CD4-positive, alpha-beta T cell treated with Interleukin-4 for 4 hours (primary cell): ENCODE measurements around the gene FCHSD2.
A peak's percentile ranks its signal among the peaks of the same experiment; 100 is the strongest.
"Not testable (repeated sequence)": the region's sequence is repeated elsewhere in the genome, so short reads cannot be mapped to it uniquely, and the experiment has no call there.

Source experiments
- DNase-seq: peaks from one replicate; pipeline ENCODE4 v3.0.0-alpha.2; 2020

Gene FCHSD2

DNA sequence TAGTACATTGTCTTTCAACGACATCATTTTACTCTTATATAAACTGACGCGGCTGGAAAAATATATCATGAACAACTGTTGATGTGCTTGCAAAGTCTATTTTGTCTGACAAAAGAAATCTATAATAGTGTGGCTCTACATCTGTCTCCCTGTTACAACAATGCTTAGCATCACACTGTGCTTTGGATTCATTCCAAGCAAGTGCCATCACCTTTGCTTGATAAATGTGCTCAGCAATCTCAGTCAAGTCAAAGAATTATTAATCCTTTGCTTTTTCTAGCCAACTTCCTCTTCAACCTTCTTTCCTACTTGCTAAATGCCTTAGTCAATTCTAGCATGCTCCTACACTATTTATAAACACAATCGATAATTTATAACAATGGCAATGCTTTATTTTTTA, 140.5 kb downstream of the FCHSD2 start:
- DNase-seq: no peak

DNA sequence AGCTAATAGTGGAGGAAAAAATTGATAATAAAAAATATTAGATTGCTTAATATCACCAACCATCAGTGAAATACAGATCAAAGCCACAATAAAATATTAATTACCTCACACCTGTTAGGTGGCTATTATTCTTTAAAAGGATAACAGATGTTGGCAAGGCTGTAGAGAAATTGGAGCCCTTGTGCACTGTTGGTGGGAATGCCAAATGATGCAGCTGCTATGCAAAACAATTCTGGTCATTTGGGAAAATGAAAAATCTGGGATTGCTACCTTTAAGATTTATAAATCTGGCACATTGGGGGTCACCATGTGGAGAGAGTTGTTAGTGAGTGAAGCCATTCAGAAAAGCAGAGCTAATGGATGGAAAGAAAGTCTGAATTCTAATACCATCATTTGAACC, 143.4 kb downstream of the FCHSD2 start:
- DNase-seq: no peak

DNA sequence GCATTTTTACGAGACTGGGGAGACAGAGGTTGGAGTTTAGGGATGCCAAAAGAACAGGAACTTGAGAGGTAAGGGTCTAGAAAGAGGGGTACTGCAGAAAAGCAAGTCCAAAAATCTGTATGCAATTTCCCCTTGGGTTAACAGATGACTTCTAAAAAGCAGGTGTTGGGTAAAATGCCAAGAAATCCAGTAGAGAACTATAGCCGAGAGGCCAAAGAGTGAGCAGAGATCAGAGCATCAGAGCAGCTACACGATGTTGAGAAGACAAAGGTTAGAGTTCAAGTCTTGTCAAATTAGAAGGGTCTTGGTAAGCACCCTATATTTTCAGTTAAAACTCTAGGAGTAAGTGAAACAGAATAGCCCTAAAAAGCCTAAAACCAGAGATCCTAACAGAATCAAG, 145.2 kb downstream of the FCHSD2 start:
- DNase-seq: no peak

DNA sequence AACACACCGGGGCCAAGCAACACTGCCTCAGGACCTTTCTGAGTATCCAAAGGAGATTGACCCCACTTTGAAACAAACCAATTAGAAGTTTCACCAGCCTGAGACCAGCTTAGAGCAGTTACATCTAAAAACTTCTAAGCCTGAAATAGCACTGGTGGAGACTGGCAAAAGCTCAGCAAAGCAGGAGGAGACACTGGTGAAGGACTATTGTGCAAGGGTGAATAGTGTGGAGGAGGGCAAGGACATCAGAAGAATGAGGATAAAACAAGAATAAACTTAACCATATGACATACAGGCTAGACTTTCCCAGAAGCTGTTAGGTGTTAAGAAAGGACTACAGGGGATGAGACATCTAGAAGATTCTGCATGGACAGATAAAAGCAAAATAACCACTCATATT, 152.4 kb downstream of the FCHSD2 start:
- no peak for DNase-seq

DNA sequence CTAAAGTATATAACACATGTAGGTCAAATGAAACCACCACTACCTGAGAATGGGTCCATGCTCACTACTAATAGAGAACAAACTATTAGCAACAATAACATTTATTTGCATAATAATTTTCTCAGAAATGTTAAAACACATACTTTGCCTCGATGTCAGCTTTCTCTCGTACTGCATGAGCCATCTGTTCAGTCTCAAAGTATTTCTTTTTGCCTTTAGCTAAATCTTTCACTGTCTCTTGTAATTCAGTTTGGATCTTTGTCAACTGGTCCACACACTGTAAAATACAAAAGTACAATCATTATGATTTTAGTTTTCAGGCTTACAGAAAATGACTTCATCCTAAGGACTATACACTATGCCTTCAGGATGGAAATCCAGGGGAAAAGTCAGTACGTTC, 153.3 kb downstream of the FCHSD2 start:
- DNase-seq: no peak

DNA sequence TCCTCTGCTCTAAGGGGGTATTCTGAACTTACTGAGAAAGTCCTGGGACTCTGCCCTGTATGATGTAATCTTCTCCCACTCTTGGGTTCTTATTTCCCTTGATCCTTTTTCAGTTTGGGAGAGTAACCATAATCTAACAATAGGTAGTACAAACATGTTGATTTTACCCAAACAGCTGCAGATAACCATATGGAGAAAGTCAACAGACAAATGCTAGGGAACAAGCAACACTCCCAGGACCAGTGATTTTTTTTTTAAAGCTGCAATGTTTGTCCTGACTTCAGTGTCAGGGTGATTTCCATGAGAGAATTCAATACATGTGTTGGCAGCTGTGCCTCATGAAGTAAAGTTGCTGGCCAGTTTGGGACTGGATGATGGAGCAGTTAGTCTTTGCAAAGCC, 156.5 kb downstream of the FCHSD2 start:
- no peak for DNase-seq

DNA sequence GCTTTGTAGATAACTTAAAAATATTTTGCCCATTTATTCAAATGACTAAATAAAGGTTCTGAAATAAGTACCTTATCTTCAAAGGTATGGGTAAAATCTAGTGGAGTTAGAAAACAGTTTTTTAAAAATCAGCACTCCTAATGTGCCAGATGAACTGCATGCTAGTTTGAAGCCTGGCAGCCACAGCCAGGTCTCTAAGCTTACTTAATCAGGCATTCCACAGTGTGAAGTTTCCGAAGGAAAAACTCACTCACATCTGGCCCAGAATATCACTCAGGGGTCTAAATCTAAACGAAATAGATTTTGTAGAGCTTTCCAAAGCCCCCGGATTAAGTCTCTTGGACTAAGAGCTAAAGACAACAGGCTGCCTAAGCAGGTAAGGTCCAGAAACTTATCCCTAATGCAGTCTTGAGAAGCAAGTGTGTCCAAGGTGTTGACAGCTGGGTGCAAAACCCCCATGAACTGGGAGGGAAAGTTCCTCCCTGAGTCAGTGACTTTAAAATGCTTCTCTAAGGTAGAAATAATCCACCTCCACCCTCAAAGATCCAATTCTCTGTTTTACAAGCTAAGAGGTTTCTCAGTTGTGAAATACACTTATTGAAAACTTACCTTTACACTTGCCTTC, 157.6 kb downstream of the FCHSD2 start:
- no peak for DNase-seq

DNA sequence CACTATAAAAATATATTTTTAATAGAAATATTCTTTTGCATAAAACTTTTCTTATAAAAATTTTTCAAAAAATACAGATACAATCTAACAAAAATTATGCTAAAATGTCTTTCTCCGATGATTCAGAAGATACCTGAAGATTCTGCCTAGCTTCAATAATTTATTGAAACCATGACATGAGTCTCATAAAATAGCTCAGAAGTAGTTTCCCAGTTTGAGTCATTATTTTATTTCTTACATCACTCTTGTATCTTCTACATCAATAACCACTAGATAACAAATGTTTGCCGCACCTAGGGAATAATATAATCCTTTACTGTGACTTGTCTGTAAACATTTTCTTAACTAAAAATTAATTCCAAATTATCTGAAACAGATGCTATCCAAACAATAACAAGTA, 158.6 kb downstream of the FCHSD2 start:
- no peak for DNase-seq

DNA sequence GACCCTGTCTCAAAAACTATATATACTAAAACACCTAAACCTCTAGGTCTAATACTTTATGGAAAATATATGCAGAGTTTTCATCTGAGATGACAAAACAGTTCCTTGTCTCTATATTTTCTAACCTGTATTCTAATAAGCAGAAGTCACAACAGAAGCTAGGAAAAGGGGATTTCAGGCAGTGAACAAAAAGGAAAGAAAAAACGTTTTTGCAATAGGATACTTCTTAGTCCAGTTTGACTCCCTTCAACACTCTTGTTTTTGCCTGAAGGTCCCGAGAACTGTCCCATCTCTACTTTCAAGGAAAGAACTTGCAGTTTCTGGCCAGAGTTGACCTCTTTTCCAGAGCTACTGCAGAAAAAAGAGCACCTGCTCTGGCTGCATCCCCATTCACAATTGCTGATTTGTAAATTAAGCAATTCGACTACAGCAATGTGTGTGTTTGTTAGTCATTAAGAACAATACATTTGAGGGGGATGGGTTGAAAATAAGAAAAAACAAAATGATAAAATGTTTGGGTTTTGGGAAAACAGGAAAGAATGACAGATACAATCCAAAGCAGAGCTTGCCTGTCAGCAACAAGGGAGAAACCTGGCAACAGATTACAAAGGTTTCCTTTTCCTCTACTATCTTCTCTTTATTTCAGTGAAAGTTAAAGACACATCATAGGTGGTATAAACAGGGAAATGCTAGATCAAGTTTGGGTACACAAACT, 160.0 kb downstream of the FCHSD2 start:
- no peak for DNase-seq

DNA sequence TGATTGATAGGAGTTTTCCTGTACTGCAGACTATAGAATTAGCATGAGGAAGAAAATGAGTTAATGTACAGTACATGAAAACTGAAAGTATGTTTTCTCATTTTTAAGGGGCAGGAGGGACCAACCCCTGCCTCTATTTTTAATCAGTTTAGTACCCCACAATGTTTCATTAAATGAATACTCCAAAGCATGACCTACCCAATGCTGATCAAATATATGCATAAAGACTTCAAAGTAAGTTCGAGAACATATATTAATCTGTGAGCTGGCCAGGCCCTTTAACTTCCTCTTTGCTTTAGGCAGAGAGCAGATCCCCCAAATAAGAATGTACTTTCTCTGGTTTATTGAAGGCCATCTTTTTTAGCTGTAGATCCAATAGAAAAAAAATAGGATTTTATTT, 161.0 kb downstream of the FCHSD2 start:
- DNase-seq: no peak

DNA sequence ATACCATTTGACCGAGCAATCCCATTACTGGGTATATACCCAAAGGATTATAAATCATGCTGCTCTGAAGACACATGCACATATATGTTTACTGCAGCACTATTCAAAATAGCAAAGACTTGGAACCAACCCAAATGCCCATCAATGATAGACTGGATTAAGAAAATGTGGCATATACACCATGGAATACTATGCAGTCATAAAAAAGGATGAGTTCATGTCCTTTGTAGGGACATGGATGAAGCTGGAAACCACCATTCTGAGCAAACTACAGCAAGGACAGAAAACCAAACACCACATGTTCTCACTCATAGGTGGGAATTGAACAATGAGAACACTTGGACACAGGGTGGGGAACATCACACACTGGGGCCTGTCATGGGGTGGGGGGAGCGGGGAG, 164.3 kb downstream of the FCHSD2 start:
- not testable (repeated sequence) for DNase-seq

DNA sequence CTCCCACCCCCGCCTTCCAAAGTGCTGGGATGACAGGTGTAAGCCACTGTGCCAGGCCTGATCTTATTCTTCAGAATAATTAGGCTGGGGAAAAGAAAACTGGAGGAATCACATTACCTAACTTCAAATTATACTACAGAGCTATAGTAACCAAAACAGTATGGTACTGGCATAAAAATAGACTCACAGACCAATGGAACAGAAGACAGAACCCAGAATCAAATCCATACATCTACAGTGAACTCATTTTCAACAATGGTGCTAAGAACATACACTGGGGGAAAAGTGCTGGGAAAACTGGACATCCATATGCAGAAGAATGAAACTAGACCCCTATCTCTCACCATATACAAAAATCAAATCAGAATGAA, 165.6 kb downstream of the FCHSD2 start:
- DNase-seq: not testable (repeated sequence)

DNA sequence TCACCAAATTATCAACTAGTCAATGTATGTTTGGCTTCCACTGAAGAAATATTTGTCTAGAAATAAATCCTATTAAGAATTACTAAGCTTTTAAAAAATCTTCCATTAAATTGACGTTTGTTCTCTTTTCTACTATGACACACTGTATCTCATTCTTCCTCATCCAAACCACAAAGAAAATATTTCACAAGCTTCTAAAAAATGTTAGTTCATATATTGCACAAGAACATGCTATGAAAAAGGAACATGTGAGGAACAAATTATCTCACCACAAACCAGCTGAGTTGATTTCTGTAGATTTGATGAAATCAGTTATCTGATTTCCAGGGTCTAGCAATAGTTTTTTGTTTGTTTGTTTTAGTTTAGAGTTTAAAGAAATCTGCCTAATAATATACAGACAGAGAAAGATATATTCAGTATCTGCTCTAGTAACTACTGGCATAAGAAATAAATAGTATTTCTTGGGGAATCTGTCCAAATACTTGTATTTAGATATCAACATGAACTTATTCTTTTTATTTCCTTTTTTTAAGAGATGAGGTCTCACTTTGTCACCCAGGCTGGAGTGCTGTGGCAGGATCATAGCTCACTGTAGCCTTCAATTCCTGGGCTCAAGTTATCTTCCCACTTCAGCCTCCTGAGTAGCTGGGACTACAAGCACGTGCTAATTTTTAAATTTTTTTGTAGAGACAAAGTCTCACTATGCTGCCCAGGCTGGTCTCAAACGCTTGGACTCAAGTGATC, 166.2 kb downstream of the FCHSD2 start:
- DNase-seq: no peak

DNA sequence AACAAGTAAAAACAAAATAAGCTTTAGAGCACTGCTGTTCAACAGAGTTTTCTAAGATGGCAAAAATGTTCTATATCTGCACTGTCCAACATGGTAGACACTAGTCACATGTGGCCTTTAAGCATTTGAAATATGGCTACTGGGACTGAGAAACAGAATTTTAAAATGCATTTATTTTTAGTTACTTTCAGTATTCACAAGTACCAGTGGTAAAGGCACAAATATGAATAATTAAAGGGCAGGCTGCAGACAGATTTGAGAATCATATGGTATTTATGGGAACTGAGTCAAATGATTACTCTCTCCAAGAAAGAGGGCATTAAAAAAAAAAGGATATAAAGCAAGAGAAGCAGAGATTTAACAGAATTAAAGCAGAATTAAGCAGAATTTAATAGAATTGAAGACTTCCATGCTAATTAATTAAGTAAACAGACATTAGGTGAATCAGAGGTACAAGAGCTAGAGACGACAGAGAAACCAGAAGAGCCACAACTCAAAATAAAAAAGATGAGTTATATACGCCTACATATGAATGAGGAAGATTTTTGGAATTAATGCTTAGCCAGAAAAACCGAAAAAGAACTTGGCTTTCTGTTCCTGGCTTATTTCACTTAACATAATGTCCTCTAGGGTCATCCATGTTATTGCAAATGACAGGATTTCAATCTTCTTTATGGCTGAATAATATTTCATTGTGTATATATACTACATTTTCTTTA, 167.5 kb downstream of the FCHSD2 start:
- DNase-seq: no peak

DNA sequence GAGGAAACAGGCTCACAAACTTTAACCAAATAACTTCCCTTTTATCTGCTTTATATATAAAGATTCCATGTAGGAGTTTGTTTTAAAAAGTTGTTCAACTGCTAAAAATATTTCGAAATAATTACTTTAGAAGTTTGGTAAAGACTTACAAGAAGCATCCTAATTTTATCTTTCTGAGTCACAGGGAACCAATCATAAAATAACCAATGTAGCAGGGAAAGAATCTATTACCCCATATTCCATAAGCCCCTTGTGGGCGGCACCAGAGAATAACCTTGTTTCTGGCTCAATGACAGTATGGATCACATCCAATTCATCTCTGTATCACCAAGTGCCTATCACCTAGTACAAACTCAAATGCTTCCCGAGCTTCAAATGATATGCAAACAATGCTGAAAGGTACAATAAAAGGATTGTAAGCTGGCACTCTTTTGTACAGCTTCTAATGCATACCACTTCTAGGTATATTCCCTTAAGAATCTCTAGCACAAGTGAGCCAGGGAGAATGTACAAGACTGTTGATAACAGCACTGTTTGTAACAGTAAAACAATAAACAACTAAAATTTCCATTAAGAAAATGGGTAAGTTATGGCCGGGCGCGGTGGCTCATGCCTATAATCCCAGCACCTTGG, 169.5 kb downstream of the FCHSD2 start:
- no peak for DNase-seq

DNA sequence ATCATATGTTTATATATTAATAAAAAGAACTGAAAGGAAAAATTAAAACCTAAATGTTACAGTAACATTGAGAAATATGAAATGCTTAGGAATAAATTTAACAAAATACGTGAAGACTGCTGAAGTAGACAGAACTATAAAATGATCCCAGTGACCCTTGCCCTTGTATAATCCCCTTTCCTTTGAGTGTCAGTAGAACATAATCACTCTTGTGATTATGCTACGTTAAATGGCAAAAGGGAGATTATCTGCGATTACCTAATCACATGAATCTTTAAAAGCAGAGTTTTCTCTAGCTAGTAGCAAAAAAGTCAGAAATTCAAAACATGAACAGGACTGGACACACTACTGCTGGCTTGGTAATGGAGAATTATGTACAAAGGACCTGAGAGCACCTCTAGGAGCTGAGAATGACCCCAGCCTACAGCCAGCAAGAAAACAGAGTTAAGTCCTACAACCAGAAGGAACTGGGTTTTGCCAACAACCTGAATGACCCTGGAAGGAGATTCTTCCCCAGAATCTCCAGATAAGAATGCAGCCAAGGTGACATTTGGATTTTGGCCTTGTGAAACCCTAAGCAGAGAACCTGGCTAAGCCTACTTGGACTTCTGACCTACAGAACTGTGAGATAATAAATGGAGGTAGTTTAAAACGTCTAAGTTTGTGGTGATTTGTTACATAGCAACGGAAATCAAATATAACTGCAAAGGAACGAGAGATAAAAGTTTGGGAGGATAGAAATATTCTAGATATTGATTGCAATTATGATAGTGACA, 170.7 kb downstream of the FCHSD2 start:
- no peak for DNase-seq

DNA sequence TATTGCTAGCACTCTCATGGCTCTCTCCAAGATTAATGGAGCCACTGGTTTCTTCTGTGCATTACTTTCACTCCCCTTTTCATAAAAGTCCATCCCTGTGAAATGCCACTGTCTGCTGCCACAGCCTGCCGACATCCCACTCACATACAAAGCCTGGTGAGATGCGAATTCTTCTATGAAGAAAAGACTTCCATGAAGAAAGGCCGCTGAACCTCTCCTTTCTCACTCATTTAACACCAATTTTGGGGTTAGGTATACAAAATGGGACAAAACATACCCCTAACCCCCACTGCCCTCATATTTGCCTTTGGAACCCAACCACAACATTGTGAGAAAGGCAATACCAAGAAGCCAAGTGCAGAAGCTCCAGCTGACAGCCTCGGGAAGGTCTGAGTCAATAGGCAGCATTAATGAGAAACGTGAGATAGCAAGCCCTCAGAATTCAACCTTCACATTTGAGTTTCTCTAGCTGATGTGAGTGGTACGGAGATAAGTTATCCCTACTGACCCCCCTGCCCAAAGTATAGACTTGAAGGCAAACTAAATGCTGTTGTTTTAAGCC, 171.5 kb downstream of the FCHSD2 start:
- no peak for DNase-seq

DNA sequence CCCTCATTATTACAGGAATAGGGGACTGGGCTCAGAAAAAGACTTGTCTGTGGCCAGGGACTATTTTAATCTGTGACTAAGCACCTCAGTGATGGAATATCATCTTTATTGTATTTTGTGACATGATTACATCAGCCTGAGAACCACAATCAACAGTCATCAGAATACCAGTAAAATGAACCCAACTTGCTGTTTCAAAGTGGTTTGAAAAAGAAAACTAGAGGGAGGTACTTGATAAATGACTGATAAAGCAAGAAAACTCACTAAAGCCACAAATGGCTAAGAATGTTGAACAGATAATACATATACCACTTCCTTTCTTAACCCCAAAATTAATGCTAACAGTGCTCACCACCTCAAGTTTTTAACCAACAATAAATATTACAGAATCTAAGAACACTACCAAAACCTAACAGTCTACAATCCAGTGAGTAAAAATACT, 172.2 kb downstream of the FCHSD2 start:
- DNase-seq: peak; percentile 70

DNA sequence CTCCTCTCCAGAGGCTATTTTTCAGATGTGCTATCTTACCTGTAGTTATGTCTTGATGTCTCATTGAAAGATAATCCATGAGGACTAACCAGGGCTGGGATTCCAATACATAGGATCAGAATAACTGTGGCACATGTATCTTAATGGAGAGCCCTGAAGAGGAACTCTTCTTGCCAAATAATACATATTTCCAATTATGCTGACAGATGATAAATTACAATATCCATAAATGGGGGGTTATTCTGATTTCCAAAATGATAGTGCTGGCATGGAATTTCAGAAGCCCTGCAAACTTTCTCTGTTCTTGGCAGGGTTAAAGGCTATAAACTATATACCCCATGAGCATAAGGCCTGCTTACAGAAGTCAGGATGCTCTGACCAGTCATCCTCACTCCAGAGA, 173.7 kb downstream of the FCHSD2 start:
- DNase-seq: no peak

DNA sequence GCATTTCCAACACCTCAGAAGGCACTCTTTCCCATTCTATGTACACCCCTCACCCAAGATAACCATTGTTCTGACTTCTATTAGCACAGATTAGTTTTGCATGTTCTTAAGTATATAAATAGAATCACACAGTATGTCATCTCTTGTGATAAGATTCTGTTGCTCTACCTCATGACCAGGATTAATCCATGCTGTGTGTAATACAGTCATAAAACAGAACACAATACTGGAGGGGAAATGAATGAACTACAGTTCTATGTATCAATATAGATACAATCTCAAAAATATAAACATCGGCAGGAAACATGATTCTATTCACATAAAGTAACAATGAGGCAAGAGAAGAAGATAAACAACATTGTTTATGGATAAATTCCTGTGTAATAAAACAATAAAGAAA, 176.4 kb downstream of the FCHSD2 start:
- DNase-seq: no peak

DNA sequence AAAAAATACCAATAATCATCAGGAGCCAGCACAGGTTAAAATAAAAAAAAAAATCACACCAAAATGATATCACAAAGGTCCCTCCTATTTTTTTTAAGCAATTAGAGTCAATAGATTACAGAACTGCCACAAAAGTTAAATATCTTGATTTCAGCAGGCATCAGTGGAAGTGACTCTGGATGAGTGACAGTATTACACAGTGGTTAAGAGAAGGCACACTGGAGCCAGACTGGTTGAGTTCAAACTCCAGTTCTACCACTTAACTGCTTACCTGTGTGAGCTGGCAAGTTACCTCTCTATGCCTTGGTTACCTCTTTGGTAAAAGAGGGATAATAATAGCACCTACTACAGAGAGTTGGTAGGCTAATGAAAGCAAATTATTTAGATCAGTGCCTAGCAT, 179.4 kb downstream of the FCHSD2 start:
- DNase-seq: no peak

DNA sequence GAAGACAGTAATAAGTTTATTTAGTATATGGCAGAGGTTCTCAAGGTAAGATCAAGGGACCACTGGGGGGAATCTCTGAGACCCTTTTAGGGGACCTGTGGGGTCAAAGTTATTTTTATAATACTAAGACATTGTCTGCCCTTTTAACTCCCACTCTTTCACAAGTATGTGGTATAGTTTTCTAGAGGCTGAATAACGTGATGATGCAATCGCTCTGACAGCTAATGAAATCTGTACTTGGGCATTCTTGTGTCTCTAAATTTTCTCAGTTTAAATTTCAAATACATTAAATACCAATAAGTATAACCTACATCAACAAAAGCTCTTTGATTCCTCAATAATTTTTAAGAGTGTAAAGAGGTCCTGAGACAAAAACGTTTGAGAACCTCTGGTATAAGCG, 180.0 kb downstream of the FCHSD2 start:
- DNase-seq: no peak
